K562 (cell line): ENCODE measurements around the gene ATXN7.

ENCODE experiments used
- CTCF ChIP-seq, 3 experiments: IDR thresholded peaks in 2 of 3; conservative IDR thresholded peaks in 1 of 3; 2 replicates each; pipeline ENCODE4 v1.5.1; 2011 to 2012; ENCODE audit warnings: low read length in 3 of 3, mild to moderate bottlenecking in 3 of 3, control low read depth in 2 of 3, improper control_type of control experiment in 1 of 3, inconsistent platforms in 1 of 3, low read depth in 1 of 3, mixed read lengths in 1 of 3, moderate library complexity in 1 of 3; ENCODE audit not compliant: insufficient read depth in 2 of 3
- HMG20A ChIP-seq: fragments of 450-650 bp; formaldehyde crosslinking; conservative IDR thresholded peaks from 2 replicates; pipeline ENCODE4 v1.4.0; 2020; ENCODE audit warnings: mild to moderate bottlenecking, mixed read lengths
- MLLT1 ChIP-seq, 2 experiments: fragments of 450-650 bp; IDR thresholded peaks; 2 replicates each; pipeline ENCODE4 v1.6.1; 2016
- NR3C1 ChIP-seq: sonication (generic); formaldehyde crosslinking; IDR thresholded peaks from 2 replicates; pipeline ENCODE4 v1.8.1; 2022; ENCODE audit warnings: missing genetic modification reagents
- ZNF23 ChIP-seq: fragments of 250-450 bp; sonication (Bioruptor Pico); IDR thresholded peaks from 2 replicates; pipeline ENCODE4 v1.4.0; 2020; ENCODE audit warnings: mild to moderate bottlenecking

- TF ChIP-seq MLLT1 (IDR thresholded peaks at IDR 0.05) (no peak), NR3C1 (CRISPR knock-in tag) (no peak), HMG20A (CRISPR knock-in tag) (no peak), CTCF (IDR thresholded peaks at IDR 0.05 in 2 of 3, conservative IDR thresholded peaks at IDR 0.05 in 1 of 3; ENCODE audit: insufficient read depth in 2 of 3, low read depth in 1 of 3, low read length in 3 of 3) (no peak), ZNF23 (CRISPR knock-in tag) (no peak)
Observed at GRCh38 chr3:63849175-63849574, 14.5 kb upstream of the ATXN7 start.
